Myocyte (in vitro differentiated cells): ENCODE results near the gene SEC61A1. TPM values are rescaled to one million over a fixed set of nuclear protein-coding genes. Genes with fewer than 3 reads are reported as not detected.

Experiments
- DNase-seq: peaks from one replicate; pipeline ENCODE4 v3.0.0-alpha.2; 2012; ENCODE audit warnings: low read depth
- total RNA-seq: library from RNA; depleted of rRNA; stranded (reverse); fragments of >200 nt; gene quantifications from 2 replicates; pipeline ENCODE4 v1.2.3, GENCODE V29; 2014

SEC61A1 gene
- total RNA-seq, 1 donor from 2014 or later: 274 TPM

- no peak for DNase-seq
Measured at GRCh38 chr3:128056258-128056657, 4.0 kb downstream of the SEC61A1 start.

GRCh38 chr3:128060473-128061381, 8.5 kb downstream of the SEC61A1 start:
- peak; percentile 68 for DNase-seq

DNA sequence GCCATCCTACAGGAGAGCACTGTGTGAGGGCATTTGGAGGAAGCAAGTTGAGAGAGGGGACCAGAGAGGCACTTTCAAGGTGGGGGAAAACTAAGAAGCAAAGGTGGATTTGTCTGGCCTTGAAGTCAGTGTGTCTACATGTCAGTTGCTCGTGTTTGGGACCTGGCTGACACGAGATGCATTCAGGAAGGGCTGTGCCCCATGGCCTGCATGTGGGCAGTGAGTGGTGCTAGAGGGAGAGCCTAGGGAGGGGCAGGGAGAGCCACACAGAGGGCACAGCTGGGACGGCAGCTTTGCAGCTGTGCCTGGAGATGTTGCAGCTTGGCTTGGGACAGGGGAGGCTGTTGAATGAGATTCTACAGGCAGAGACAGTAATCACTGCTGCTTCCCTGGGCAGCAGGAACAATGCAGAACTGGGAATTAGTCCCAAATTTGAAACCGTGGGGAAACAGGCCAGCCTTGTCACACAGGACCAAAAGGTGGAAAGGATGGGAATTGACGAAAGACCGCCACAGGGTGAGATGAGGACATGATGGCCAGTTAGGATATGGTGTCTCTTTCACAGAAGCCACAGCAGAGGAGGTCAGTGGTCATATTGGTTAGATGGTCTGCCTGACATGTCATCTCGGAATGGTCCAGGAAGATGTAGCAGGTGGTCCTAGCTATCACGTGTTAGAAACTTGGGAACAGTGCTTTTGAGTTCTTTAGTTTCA, 10.0 kb downstream of the SEC61A1 start:
- peak; percentile 49 for DNase-seq

DNA sequence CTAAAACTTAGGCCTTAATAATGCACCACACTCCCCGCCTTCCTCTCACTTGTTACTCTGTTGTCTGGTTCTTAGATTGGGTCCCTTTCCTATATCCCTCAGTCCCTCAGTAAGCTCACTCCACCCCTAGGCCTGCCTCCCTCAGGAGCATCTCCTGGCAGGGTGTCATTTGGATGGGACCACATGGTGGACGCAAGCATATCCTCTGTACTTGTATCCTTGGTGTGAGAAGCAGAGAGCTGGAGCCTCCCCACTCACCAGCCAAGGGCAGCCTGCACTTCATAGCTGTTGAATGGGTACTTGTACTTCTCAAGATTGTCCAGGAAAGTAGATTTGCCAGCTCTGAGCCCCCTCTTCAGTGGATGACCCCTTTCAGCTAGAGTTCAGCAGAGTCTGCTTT, 11.6 kb downstream of the SEC61A1 start:
- DNase-seq: no peak

- DNase-seq: no peak
Measured at GRCh38 chr3:128064962-128065361, 12.7 kb downstream of the SEC61A1 start.

DNA sequence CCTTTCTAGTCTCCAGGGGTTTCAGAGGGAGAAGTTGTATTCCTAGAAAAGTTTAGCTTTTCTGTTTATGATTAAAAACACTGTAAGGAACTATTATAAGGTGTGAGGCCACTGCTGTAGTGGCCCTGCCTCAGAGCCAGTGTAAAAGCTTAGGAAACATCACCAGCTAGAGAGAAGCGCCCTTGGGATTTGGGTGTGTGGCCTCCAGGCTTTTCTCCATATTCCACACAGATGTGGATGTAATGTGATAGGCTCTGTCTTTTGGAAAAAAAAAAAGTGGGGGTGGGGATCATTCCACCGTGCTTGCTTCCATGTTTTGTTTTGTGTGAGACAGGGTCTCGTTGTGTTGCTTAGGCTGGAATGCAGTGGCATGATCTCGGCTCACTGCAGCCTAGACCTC, 13.9 kb downstream of the SEC61A1 start:
- no peak for DNase-seq

DNA sequence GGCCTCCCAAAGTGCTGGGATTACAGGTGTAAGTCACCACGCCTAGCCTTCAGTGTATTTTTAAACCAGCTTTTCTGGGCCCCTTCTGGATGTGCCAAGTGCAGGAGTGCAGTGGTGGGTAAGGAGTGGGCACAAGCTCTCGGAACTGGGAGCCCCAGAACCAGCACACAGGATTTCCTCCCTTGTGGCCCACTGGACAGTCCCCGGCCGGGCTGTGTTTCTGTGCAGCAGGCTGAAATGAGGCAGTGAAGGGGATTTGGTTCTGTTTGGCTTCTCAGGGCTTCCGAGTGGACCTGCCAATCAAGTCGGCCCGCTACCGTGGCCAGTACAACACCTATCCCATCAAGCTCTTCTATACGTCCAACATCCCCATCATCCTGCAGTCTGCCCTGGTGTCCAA, 14.4 kb downstream of the SEC61A1 start:
- DNase-seq: no peak

DNA sequence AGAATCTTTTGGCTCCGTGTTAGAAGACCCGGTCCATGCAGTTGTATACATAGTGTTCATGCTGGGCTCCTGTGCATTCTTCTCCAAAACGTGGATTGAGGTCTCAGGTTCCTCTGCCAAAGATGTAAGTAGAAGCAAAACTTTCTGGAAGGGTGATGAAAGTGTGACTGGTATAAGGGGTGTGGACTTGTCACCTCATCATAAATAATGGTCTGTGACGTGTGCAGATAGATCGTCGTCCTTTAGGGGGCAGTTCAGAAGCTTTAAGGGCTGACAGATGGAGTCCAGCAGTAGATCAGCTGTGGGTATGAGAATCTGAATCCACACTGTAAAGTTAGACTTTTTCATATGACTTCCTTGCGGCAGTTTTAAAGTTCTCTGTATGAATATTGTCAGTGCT, 15.3 kb downstream of the SEC61A1 start:
- no peak for DNase-seq

DNA sequence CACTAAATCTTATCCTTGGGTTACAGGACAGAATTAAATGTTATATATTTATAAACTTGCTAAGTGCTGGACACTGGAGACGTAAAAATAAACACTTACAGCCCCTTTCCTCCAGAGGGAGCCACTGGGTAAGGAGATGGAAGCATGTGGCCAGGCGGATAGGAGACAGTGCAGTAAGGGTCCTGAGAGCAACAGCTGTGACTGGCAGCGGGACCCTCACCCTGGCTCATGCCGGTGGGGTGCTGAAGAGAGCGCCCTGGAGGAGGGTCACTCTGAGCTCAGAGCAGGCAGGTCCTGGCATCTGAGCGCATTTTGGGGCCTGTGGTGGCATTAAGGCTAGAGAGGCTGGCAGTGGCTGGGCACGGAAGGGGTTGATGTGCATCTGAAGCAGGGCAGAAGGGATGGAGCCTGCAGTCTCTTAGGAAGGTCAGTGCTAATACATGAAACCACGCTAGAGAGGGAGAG, 16.0 kb downstream of the SEC61A1 start:
- DNase-seq: peak; percentile 50

- DNase-seq: no peak
Measured at GRCh38 chr3:128069271-128069670, 17.0 kb downstream of the SEC61A1 start.

DNA sequence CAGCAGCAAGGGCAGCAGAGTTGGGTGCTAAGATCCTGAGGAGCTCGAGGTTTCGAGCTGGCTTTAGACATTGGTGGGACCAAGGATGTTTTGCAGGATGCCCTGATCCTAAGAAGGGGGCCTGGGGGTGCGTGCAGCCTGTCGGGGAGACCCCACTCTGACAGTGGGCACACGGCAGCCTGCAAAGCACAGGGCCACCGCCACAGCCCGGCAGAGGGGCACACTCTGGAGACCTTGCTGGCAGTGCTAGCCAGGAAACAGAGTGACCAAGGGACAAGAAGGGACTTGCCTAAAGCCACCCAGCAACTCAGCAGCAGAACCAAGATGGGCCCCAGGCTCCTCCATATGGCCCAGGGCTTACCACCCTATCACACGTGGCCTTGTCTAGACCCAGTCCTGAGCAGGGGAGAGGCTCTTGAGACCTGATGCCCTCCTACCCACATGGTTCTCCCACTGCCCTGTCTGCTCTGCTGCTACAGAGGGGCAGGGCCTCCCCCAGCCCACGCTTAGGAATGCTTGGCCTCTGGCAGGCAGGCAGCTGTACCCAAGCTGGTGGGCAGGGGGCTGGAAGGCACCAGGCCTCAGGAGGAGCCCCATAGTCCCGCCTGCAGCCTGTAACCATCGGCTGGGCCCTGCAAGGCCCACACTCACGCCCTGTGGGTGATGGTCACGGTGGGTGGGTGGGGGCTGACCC, 18.8 kb downstream of the SEC61A1 start:
- DNase-seq: no peak

GRCh38 chr3:128071771-128072453, 19.7 kb downstream of the SEC61A1 start:
- DNase-seq: no peak

GRCh38 chr3:128072454-128073184, 20.4 kb downstream of the SEC61A1 start:
- DNase-seq: no peak

GRCh38 chr3:128073185-128073725, 21.0 kb downstream of the SEC61A1 start:
- no peak for DNase-seq

GRCh38 chr3:128073807-128074206, 21.6 kb downstream of the SEC61A1 start:
- DNase-seq: no peak

- DNase-seq: no peak
Measured at GRCh38 chr3:128074851-128075521, 22.7 kb downstream of the SEC61A1 start.

GRCh38 chr3:128075522-128076482, 23.6 kb downstream of the SEC61A1 start:
- DNase-seq: peak; percentile 32

GRCh38 chr3:128076483-128077201, 24.4 kb downstream of the SEC61A1 start:
- no peak for DNase-seq
